Cardiac muscle cell (in vitro differentiated cells and primary cell): ENCODE data around the gene EPS8L2. TPM values are rescaled to one million over a fixed set of nuclear protein-coding genes. Genes with fewer than 3 reads are reported as not detected.

ENCODE experiments used
- DNase-seq, 2 donors: peaks; one replicate each; pipeline versions ENCODE4 v3.0.0 to v3.0.0-alpha.2; 2010 to 2017; ENCODE audit warnings: low read depth in 1 of 2, low spot score in 1 of 2
- H3K27ac ChIP-seq: fragments of 200-600 bp; sonication (generic); 2 replicates; pipeline ENCODE4 v1.5.1; 2016
- H3K27me3 ChIP-seq: fragments of 200-600 bp; sonication (generic); 2 replicates; pipeline ENCODE4 v1.6.0; 2016; ENCODE audit warnings: control low read depth
- H3K36me3 ChIP-seq: fragments of 200-600 bp; sonication (generic); 2 replicates; pipeline ENCODE4 v1.5.1; 2016; ENCODE audit warnings: control low read depth
- H3K4me1 ChIP-seq: fragments of 200-600 bp; sonication (generic); 2 replicates; pipeline ENCODE4 v1.8.1; 2017; ENCODE audit warnings: low read depth, mild to moderate bottlenecking, mixed run types
- H3K4me3 ChIP-seq: fragments of 200-600 bp; sonication (generic); 2 replicates; pipeline ENCODE4 v1.5.1; 2016; ENCODE audit warnings: mild to moderate bottlenecking
- H3K9me3 ChIP-seq: fragments of 200-600 bp; sonication (generic); 2 replicates; pipeline ENCODE4 v1.5.1; 2017; ENCODE audit warnings: low read depth, mild to moderate bottlenecking, control low read depth
- polyA plus RNA-seq: library from polyadenylated mRNA; unstranded; fragments of >200 nt; fragmentation: Nextera tagmentation; extraction: Ambion mirVana; gene quantifications from 2 replicates; pipeline ENCODE4 v1.2.1, GENCODE V29; 2016
- total RNA-seq: library from RNA; depleted of rRNA; stranded (reverse); fragments of >200 nt; gene quantifications from 2 replicates; pipeline ENCODE4 v1.2.3, GENCODE V29; 2016
- TF ChIP-seq, protein P1 (sequence below): IDR thresholded peaks from 2 replicates; pipeline ENCODE4 v1.5.1; 2012; ENCODE audit warnings: low read depth, mild to moderate bottlenecking, low read length

Gene EPS8L2
- total and polyA plus RNA-seq, 2 experiments from 2014 or later, result 22.6 to 25.7 TPM

DNA sequence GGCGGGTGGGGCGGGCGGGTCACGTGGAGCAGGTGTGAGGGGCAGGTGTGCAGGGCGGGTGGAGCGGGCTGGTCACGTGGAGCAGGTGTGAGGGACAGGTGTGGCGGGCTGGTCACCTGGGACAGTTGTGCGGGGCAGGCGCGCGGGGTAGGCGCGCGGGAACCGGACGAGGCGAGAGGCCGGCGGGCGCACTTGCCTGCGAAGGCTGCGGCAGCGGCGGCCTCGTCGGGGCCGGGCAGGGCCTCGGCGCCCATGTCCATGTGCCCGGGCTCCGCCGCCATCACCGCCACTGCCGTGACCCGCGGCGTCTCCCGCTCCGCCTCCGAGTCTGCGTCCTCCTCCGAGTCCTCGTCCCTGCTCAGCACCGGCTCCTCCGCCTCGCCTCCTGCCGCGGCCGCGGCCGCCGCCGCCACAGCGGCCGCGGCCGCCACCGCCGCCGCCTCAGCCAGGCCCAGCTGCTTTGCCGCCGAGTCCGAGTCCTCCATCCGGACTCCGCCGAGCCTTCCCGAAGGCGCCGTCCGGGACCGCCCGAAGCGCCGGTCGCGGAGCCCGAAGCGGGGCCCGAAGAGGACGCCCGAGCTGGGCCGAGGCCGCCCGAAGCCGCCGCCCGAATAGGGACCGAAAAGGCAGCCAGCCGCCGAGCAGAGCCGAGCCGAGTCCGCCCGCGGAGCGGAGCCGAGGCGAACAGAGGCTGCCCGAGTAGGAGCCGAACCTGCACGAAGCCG lies 11.3 kb upstream of the EPS8L2 start, which contains the start of gene DEAF1:
Gene DEAF1, minus strand, starts transcription at position 660 of the 725 bp plus-strand sequence. Its CDS starts 175 bp downstream, at position 485.
- TF ChIP-seq, protein P1, sequence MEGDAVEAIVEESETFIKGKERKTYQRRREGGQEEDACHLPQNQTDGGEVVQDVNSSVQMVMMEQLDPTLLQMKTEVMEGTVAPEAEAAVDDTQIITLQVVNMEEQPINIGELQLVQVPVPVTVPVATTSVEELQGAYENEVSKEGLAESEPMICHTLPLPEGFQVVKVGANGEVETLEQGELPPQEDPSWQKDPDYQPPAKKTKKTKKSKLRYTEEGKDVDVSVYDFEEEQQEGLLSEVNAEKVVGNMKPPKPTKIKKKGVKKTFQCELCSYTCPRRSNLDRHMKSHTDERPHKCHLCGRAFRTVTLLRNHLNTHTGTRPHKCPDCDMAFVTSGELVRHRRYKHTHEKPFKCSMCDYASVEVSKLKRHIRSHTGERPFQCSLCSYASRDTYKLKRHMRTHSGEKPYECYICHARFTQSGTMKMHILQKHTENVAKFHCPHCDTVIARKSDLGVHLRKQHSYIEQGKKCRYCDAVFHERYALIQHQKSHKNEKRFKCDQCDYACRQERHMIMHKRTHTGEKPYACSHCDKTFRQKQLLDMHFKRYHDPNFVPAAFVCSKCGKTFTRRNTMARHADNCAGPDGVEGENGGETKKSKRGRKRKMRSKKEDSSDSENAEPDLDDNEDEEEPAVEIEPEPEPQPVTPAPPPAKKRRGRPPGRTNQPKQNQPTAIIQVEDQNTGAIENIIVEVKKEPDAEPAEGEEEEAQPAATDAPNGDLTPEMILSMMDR, result no peak
- H3K27ac ChIP-seq, result peak within 1 kb of the TSS; percentile 100
- H3K36me3 ChIP-seq, result no peaks in the 10 kb centered on the region
- peak within 1 kb of the TSS; percentile 83 for H3K4me3 ChIP-seq
- no peaks in the 10 kb centered on the region for H3K9me3 ChIP-seq
- peak; percentile 99 for DNase-seq
- no peaks in the 10 kb centered on the region for H3K27me3 ChIP-seq
- H3K4me1 ChIP-seq, result peaks cover 10% of the 10 kb centered on the region

DNA sequence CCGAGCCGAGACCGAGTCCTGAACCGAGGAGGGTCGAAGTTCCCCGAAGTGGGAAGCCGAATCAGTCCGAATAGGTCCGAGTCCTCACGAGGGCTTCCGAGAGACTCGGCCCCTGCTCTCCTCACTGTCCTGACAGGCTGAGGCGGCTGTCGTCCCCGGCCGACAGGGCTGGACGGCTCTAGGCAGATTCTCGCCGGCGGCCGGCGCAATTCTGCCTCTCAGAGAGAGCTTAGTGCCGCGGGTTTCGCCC lies 10.8 kb upstream of the EPS8L2 start:
- no peaks in the 10 kb centered on the region for H3K36me3 ChIP-seq
- DNase-seq, result no peak
- no peaks in the 10 kb centered on the region for H3K9me3 ChIP-seq
- TF ChIP-seq, protein P1, result no peak
- H3K4me1 ChIP-seq, result peaks cover 10% of the 10 kb centered on the region
- no peaks in the 10 kb centered on the region for H3K27me3 ChIP-seq
- H3K4me3 ChIP-seq, result peak overlapping the region; percentile 83
- H3K27ac ChIP-seq, result peak overlapping the region; percentile 100

DNA sequence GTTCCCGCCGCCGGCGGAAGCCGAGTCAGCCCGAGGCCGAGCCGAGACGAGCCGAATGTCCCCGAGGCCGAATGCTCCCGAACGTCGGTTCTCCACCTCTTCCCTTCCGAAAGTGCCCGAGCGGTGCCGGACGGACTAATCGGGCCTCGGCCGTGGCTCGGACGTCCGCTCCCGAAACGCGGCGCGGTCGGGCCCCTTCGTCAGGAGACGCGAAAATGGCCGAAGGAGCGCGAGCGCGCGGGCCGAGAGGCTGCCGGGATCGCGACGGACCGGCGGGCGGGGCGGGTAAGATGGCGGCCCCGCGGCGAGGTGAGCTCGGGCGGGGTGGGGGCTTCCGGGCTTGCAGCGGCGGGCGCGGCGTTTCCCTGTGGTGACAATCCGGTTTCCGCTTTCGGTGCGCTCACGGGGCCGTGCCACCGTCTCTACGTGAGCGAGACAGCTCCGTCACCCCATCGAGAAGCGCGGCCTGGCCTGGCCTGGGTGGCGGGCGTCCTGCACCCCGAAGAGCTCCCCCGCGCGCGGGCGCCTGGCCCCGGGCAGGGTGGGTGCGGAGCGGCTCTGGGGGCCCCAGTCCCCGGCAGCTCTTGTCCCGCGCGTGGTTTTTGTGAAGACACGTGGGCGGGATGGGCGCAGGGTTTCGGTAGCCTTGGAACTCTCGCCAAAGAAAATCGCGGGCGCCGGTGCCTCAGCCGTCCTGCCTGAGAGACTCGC lies 10.3 kb upstream of the EPS8L2 start, which contains the start of gene TMEM80:
Gene TMEM80, plus strand, starts transcription at position 279 of the 711 bp plus-strand sequence. Its CDS starts 12 bp downstream, at position 291.
- TF ChIP-seq, protein P1, result no peak
- Histone ChIP-seq H3K27ac (peak within 1 kb of the TSS; percentile 100), H3K36me3 (no peaks in the 10 kb centered on the region), H3K9me3 (no peaks in the 10 kb centered on the region), H3K27me3 (no peaks in the 10 kb centered on the region), H3K4me1 (peaks cover 10% of the 10 kb centered on the region), H3K4me3 (peak within 1 kb of the TSS; percentile 83)
- DNase-seq, result peak; percentile 99 to 100

DNA sequence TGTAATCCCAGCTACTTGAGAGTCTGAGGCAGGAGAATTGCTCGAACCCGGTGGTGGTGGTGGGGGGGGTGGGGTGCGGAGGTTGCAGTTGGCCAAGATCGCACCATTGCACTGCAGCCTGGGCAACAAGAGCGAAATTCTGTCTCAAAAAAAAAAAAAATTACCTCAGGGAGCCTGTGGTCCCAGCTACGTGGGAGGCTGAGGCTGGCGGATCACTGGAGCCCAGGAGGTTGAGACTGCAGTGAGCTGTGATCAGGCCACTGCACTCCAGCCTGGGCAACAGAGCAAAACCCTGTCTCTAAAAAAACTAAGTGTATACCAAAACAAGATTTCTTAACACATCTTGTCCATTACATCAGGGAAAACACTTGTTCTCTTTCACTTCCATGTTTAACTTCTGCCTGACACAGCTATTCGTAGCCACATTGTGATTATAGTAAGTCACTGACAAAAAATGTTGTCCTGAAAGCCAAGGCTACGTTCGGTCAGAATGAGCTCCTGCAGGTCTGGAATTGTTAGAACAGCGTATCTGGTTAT lies 9.0 kb upstream of the EPS8L2 start:
- H3K27me3 ChIP-seq, result no peaks in the 10 kb centered on the region
- no peak overlapping the region for H3K27ac ChIP-seq
- no peaks in the 10 kb centered on the region for H3K36me3 ChIP-seq
- TF ChIP-seq, protein P1, result no peak
- H3K4me3 ChIP-seq, result no peak overlapping the region
- H3K9me3 ChIP-seq, result no peaks in the 10 kb centered on the region
- peak in 1 of 2 donors; percentile 35 for DNase-seq
- H3K4me1 ChIP-seq, result peaks cover 10% of the 10 kb centered on the region

DNA sequence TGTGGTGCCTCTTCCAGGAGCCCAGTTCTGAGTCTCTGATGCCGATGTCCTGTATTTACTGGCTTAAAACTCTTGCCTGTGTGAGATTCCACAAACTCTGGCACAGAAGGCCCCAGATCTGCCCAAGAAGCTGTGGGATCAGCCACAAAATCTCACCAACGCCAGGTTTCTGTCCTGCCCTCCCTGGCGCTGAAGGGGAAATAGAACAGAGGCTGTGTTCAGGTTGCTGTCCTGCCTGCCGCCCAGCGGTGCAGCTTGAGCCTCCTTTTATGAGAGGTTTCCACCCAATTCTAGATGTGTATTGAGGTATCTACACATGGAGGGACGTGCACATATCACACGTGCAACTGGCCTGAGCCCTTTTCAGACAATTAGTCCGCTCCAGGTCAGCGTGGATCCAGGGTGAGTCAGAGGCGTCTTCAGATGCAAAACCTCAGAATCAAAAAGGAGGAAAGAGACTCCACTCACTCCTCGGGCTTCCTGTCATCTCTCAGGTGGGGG lies 8.2 kb upstream of the EPS8L2 start:
- H3K4me1 ChIP-seq, result peaks cover 10% of the 10 kb centered on the region
- H3K36me3 ChIP-seq, result no peaks in the 10 kb centered on the region
- no peak overlapping the region for H3K4me3 ChIP-seq
- TF ChIP-seq, protein P1, result no peak
- no peaks in the 10 kb centered on the region for H3K27me3 ChIP-seq
- DNase-seq, result no peak
- H3K27ac ChIP-seq, result no peak overlapping the region
- H3K9me3 ChIP-seq, result no peaks in the 10 kb centered on the region
